GM12878 (cell line): ENCODE data around the gene INO80. TPM values are rescaled to one million over a fixed set of nuclear protein-coding genes. Genes with fewer than 3 reads are reported as not detected.

ENCODE experiments used
- ATAC-seq: fragments of 200-7000 bp; cut with Tn5 transposase; 3 replicates; pipeline ENCODE4 v1.9.1; 2020; ENCODE audit warnings: mild to moderate bottlenecking, moderate library complexity
- BruUV-seq: library from RNA; stranded (reverse); fragments of 400-500 nt; replicated peaks from 2 replicates; lab custom pipeline; 2021; lab: Mats Ljungman, UMichigan
- CTCF ChIA-PET: fragments of 300-600 bp; sonication (Branson Sonifier 250); formaldehyde crosslinking; extraction: SDS; loops from one replicate; lab custom pipeline; 2021; ENCODE audit warnings: inconsistent platforms; lab: Yijun Ruan, JAX
- POLR2A ChIA-PET: fragments of 350-600 bp; formaldehyde crosslinking; extraction: SDS; loops from one replicate; lab custom pipeline; 2021; ENCODE audit warnings: inconsistent platforms; lab: Charles Lee
- RAD21 ChIA-PET: fragments of 300-600 bp; sonication (Branson Sonifier 250); formaldehyde crosslinking; loops from one replicate; lab custom pipeline; 2023; ENCODE audit warnings: antibody characterized with exemption; ENCODE audit not compliant: unreplicated experiment; lab: Charles Lee
- SMC1A ChIA-PET: fragments of 300-600 bp; sonication (Branson Sonifier 250); formaldehyde crosslinking; loops from one replicate; lab custom pipeline; 2023; ENCODE audit not compliant: unreplicated experiment, uncharacterized antibody; lab: Charles Lee
- DNase-seq: peaks from one replicate; pipeline ENCODE4 v3.0.0-alpha.2; 2011; ENCODE audit warnings: low read depth, low spot score
- FAIRE-seq: peaks from 3 replicates; lab custom pipeline; 2011; peaks lifted over from hg19 to GRCh38; lab: Jason Lieb, UNC
- H2AFZ ChIP-seq: 2 replicates; pipeline ENCODE4 v1.6.0; 2011; ENCODE audit warnings: low read depth, low read length, control low read depth; ENCODE audit not compliant: control insufficient read depth
- H3K27ac ChIP-seq: 2 replicates; pipeline ENCODE4 v1.5.1; 2011; ENCODE audit warnings: control low read depth; ENCODE audit not compliant: control insufficient read depth, insufficient read depth
- H3K27me3 ChIP-seq, 2 experiments: replicated peaks in 1 of 2; 2 replicates each; pipeline versions ENCODE4 v1.6.0 to v1.6.1; 2011; ENCODE audit warnings: low read length in 1 of 2; ENCODE audit not compliant: control insufficient read depth in 2 of 2, insufficient read depth in 2 of 2
- H3K36me3 ChIP-seq, 2 experiments: 2 replicates each; pipeline ENCODE4 v1.5.1; 2011; ENCODE audit warnings: low read length in 1 of 2; ENCODE audit not compliant: control insufficient read depth in 2 of 2, insufficient read depth in 2 of 2
- H3K4me1 ChIP-seq: 2 replicates; pipeline ENCODE4 v1.6.1; 2011; ENCODE audit warnings: mild to moderate bottlenecking, low read length, moderate library complexity, mixed read lengths; ENCODE audit not compliant: control insufficient read depth, insufficient read depth
- H3K4me2 ChIP-seq: 2 replicates; pipeline ENCODE4 v1.6.0; 2011; ENCODE audit warnings: control low read depth; ENCODE audit not compliant: control insufficient read depth, insufficient read depth
- H3K4me3 ChIP-seq: fragments of 200-600 bp; sonication (generic); 2 replicates; pipeline ENCODE4 v1.5.1; 2016
- H3K79me2 ChIP-seq: 2 replicates; pipeline ENCODE4 v1.6.0; 2011; ENCODE audit warnings: low read length; ENCODE audit not compliant: control insufficient read depth, insufficient read depth
- H3K9ac ChIP-seq: 2 replicates; pipeline ENCODE4 v1.8.0; 2011; ENCODE audit warnings: low read length, control low read depth, mixed read lengths; ENCODE audit not compliant: control insufficient read depth, insufficient read depth
- H3K9me3 ChIP-seq: replicated peaks from 3 replicates; pipeline ENCODE4 v1.5.1; 2011; ENCODE audit warnings: mild to moderate bottlenecking, low read length; ENCODE audit not compliant: control insufficient read depth, insufficient read depth
- H4K20me1 ChIP-seq: 2 replicates; pipeline ENCODE4 v1.6.0; 2011; ENCODE audit not compliant: control insufficient read depth, insufficient read depth
- CEBPB ChIP-seq, 2 experiments: fragments of 150-350 bp in 1 of 2; IDR thresholded peaks; 2 replicates each; pipeline ENCODE4 v1.6.1; 2012 to 2014; ENCODE audit warnings: low read depth in 2 of 2, low read length in 2 of 2, borderline replicate concordance in 1 of 2, inconsistent platforms in 1 of 2
- EED ChIP-seq: sonication (generic); IDR thresholded peaks from 2 replicates; pipeline ENCODE4 v1.6.1; 2016; ENCODE audit warnings: antibody characterized with exemption, low read depth
- FOXM1 ChIP-seq: IDR thresholded peaks from 2 replicates; pipeline ENCODE4 v1.6.1; 2012; ENCODE audit warnings: low read depth, mild to moderate bottlenecking, inconsistent platforms, low read length, moderate library complexity
- KLF5 ChIP-seq: fragments of 450-650 bp; IDR thresholded peaks from 2 replicates; pipeline ENCODE4 v1.6.1; 2014; ENCODE audit warnings: mild to moderate bottlenecking; ENCODE audit not compliant: partially characterized antibody
- MTA2 ChIP-seq: fragments of 450-650 bp; IDR thresholded peaks from 2 replicates; pipeline ENCODE4 v1.6.1; 2016; ENCODE audit warnings: low read depth, mild to moderate bottlenecking, moderate library complexity
- NFIC ChIP-seq: IDR thresholded peaks from 2 replicates; pipeline ENCODE4 v1.6.1; 2012; ENCODE audit warnings: low read depth, mild to moderate bottlenecking, inconsistent platforms, low read length, moderate library complexity
- NKRF ChIP-seq: fragments of 450-650 bp; conservative IDR thresholded peaks from 2 replicates; pipeline ENCODE4 v1.6.1; 2017; ENCODE audit warnings: mild to moderate bottlenecking, moderate library complexity
- POLR2A ChIP-seq: IDR thresholded peaks from 2 replicates; pipeline ENCODE4 v1.6.1; 2011; ENCODE audit warnings: low read depth, mild to moderate bottlenecking, low read length
- TBL1XR1 ChIP-seq: IDR thresholded peaks from 2 replicates; pipeline ENCODE4 v1.6.1; 2012; ENCODE audit warnings: low read depth, low read length, improper control_type of control experiment
- YY1 ChIP-seq: IDR thresholded peaks from 2 replicates; pipeline ENCODE4 v1.6.1; 2011; ENCODE audit warnings: low read depth, mild to moderate bottlenecking, low read length
- WGBS: methylation state at CpG from one replicate; pipeline ENCODE4 v1.1.6; 2016; ENCODE audit warnings: low lambda C conversion rate; ENCODE audit not compliant: insufficient replicate concordance, insufficient coverage; ENCODE audit errors: missing lambda C conversion rate; 5-methylcytosine and 5-hydroxymethylcytosine counted together
- in situ Hi-C: fragments of 300-500 bp; cut with MboI; formaldehyde crosslinking; loops from 9 replicates; pipeline ENCODE4 v1.14.3; 2018; ENCODE audit warnings: mixed read lengths
- intact Hi-C: fragments of 100-400 bp; cut with micrococcal nuclease; formaldehyde crosslinking; loops from one replicate; pipeline ENCODE4 v1.14.2; 2022; ENCODE audit not compliant: unreplicated experiment
- polyA plus RNA-seq, 11 experiments: library from polyadenylated mRNA; depleted of rRNA in 4 of 11; unstranded in 6 of 11; stranded (reverse) in 5 of 11; fragments of >200 nt; fragmentation: Nextera tagmentation in 4 of 11; fragmentation: Illumina TruSeq in 1 of 11; extraction: Ambion mirVana in 4 of 11; extraction: Trizol in 1 of 11; gene quantifications; 1 replicate in 1 of 11; 2 replicates in 10 of 11; pipeline versions ENCODE4 v1.2.1 to v1.2.3, GENCODE V29; 2011 to 2016; ENCODE audit warnings: inconsistent platforms in 2 of 11, missing spikeins in 2 of 11, low read depth in 1 of 11
- total RNA-seq, 4 experiments: library from RNA; depleted of rRNA in 3 of 4; stranded (reverse); fragments of >200 nt in 3 of 4; fragmentation: Illumina TruSeq in 1 of 4; extraction: Trizol in 1 of 4; gene quantifications; 2 replicates each; pipeline versions ENCODE4 v1.2.1 to v1.2.3, GENCODE V29; 2013 to 2021

INO80 gene
- total and polyA plus RNA-seq, 10 of the 15 experiments (the other 5 are each of a cell fraction or from before 2014, with no cell fraction given) = 4.5 to 25.0 (median 14.2) TPM

- POLR2A ChIA-PET = interaction anchor here (0.6 kb wide), 2 partner anchors 88 to 398 kb away, joined by 3 read pairs; no protein-coding TSS in a partner anchor
- peak; percentile 24; the same call in 1 of the 3 replicates for ATAC-seq
- in situ Hi-C loops = no loop called here
These were observed 111.6 kb downstream of the INO80 start for GRCh38 chr15:41004490-41004889.

GRCh38 chr15:41001524-41002214, 114.4 kb downstream of the INO80 start:
- Histone ChIP-seq H3K4me1 (no peaks in the 10 kb centered on the region), H3K79me2 (no peaks in the 10 kb centered on the region), H3K4me3 (no peak overlapping the region), H3K4me2 (no peak overlapping the region), H3K36me3 (peaks cover 6 to 24% of the 10 kb centered on the region in 2 experiments; a peak in 2 of 4 replicates), H3K27ac (no peak overlapping the region), H3K27me3 (no peaks in the 10 kb centered on the region), H3K9ac (no peak overlapping the region), H3K9me3 (no peaks in the 10 kb centered on the region), H4K20me1 (no peaks in the 10 kb centered on the region), H2AFZ (no peak overlapping the region)
- TF ChIP-seq TBL1XR1 (no peak), NKRF (no peak), EED (no peak), YY1 (no peak), KLF5 (no peak), NFIC (no peak), FOXM1 (no peak), POLR2A (no peak)
- intact Hi-C loops (no loop called here), in situ Hi-C loops (no loop called here)
- FAIRE-seq = no peak
- ChIA-PET RAD21 (no interaction called here), SMC1A (no interaction called here), CTCF (interaction anchor here (1.0 kb wide), 1 partner anchor 96 kb away, joined by 4 read pairs; no protein-coding TSS in a partner anchor), POLR2A (no interaction called here)
- BruUV-seq = no TSS peak
- ATAC-seq = no peak
- no peak for DNase-seq
- WGBS = 100% methylated on average over 5 of the region's 5 CpGs

More at GRCh38 chr15:41004490-41004889, 111.6 kb downstream of the INO80 start:
- Histone ChIP-seq H2AFZ (no peak overlapping the region), H3K4me3 (no peak overlapping the region), H3K9me3 (no peaks in the 10 kb centered on the region), H3K36me3 (peaks cover 6 to 19% of the 10 kb centered on the region in 2 experiments; a peak in 2 of 4 replicates), H3K4me1 (no peaks in the 10 kb centered on the region), H3K4me2 (no peak overlapping the region), H3K79me2 (no peaks in the 10 kb centered on the region), H4K20me1 (no peaks in the 10 kb centered on the region), H3K27ac (no peak overlapping the region), H3K9ac (no peak overlapping the region), H3K27me3 (no peaks in the 10 kb centered on the region)
- WGBS = 80% methylated on average over 3 of the region's 3 CpGs
- CTCF ChIA-PET = interaction anchor here (0.7 to 1.6 kb wide), 5 partner anchors 9 to 63 kb away, joined by 3 to 4 read pairs (median 3); no protein-coding TSS in a partner anchor
- BruUV-seq = no TSS peak
- DNase-seq (no peak), FAIRE-seq (no peak)
- intact Hi-C loops = no loop called here
- SMC1A ChIA-PET = interaction anchor here (1.3 to 2.8 kb wide), 3 partner anchors 10 to 40 kb away, joined by 3 to 15 read pairs (median 3); no protein-coding TSS in a partner anchor
- TF ChIP-seq CEBPB (IDR thresholded peaks at IDR 0.05; ENCODE audit: borderline replicate concordance in 1 of 2, low read depth in 2 of 2, low read length in 2 of 2) = no peak
- peak; percentile 70; the same call in 1 of the 2 replicates for TF ChIP-seq MTA2
- RAD21 ChIA-PET = interaction anchor here (1.7 kb wide), 1 partner anchor 63 kb away, joined by 5 read pairs; no protein-coding TSS in a partner anchor
